HG02642 (cell line): ENCODE results near the gene XPO1.

Experiments used
- ATAC-seq: cut with Tn5 transposase; IDR thresholded peaks from one replicate; pipeline ENCODE4 v1.9.1; 2021; ENCODE audit warnings: mild to moderate bottlenecking; ENCODE audit not compliant: unreplicated experiment, poor library complexity

Gene XPO1

DNA sequence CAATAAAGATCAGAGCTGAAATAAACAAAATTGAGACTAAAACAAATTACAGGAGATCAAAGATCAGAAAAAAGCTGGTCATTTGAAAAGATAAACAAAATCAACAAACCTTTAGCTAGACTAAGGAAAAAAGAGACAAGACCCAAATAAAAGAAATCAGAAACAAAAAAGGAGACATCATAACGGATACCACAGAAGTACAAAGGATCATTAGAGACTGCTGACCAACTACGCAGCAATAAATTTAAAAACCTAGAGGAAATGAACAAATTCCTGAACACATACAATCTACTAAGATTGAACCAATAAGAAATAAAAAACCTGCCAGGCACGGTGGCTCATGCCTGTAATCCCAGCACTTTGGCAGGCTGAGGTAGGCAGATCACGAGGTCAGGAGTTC lies 101.0 kb downstream of the XPO1 start:
- ATAC-seq, result no peak

DNA sequence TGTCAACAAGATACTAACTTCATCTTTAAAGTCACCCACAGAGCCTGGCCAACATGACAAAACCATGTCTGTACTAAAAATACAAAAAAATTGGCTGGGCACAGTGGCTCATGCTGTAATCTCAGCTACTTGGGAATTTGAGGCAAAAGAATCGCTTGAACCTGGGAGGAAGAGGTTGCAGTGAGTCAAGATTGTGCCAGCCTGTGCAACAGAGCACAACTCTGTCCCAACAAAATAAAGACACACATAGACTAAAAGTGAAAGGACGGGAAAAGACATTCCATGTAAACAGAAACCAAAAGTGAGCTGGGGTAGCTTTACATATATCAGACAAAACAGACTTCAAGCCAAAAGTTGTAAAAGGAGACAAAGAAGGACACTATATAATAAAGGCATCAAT lies 102.1 kb downstream of the XPO1 start:
- no peak for ATAC-seq

DNA sequence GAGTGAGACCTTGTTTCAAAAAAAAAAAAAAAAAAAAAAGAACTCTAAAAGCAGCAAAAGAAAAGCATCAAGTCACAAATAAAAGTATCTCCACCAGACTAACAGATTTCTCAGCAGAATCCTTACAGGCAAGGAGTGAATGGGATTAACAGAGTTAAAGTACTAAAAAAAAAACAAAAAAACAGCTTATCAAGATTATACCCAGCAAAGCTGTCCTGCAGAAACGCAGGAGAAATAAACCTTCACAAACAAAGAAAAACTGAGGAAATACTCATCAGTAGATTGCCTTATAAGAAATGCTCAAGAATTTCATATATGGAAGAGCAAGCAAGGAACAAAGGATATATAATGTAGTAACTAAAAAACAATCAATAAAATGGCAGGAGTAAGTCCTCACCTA lies 102.9 kb downstream of the XPO1 start:
- no peak for ATAC-seq

DNA sequence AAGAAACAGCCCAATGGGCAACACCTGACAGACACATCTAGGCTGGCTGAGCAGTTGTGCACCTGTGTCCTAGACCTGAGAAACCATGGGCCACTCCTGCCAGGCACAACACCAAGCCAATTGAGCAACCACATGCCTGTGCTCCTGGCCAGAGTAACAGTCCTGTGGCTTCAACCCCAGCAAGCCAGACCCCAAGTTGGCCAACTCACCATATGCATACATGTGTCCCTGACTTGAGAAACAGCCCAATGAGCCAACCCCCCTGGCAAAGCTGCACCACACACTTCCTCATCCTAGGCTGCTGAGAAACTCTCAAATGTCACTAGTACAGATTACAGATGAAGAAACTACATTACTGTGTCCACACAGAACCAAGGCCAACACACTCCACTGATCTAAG lies 103.8 kb downstream of the XPO1 start:
- no peak for ATAC-seq

DNA sequence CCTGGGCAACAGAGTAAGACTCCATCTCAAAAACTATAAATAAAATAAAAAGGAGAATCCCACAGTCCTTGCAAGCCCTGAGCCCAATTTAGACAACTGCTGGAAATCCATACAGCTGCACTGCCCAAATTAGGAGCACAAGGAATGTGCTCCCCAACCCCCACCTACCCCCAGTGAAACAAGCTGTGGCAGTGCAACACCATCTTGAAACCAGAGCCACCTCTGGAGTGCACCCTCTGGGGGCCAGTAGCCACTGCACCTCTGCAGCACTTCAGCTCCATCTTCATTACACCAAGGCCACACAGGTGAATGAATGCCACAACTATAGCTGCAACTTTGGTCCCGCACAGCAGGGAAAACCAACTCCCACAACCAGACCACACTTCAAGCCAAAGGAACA lies 104.5 kb downstream of the XPO1 start:
- ATAC-seq, result no peak

DNA sequence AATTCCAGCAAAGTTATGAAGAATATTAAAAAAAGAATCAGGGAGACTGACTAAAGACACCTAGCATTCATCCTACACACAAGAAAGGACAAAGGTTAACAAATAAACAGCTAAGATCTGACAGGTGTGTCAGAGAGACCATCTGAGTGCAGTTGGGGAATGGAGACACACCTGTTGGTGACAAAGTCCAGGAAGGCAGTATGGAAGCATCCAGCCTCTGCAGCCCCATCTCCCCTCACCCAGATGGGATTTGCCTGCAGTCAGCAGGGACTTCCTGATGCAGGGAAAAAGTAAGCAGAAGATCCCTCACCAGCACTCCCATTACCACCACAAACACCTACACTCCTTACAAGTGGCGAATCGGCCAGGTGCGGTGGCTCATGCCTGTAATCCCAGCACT lies 105.2 kb downstream of the XPO1 start:
- no peak for ATAC-seq

DNA sequence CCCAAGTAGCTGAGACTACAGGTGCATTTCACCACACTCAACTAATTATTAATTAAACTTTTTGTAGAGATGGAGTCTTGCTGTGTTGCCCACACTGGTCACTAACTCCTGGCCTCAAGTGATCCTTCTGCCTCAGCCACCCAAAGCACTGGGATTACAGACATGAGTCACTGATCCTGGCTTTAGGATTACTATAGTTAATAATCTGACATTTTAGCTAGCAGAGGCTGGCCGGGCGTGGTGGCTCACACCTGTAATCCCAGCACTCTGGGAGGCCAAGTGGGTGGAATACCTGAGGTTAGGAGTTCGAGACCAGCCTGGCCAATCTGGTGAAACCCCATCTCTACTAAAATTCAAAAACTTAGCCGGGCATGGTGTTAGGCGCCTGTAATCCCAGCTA lies 106.8 kb downstream of the XPO1 start:
- ATAC-seq, result no peak
